Neutrophil (primary cell): ENCODE measurements around the gene SAMSN1.
A peak's percentile ranks its signal among the peaks of the same experiment; 100 is the strongest.
"Not testable (repeated sequence)": the region's sequence is repeated elsewhere in the genome, so short reads cannot be mapped to it uniquely, and the experiment has no call there.

Source experiments
- H3K27ac ChIP-seq: fragments of 200-600 bp; sonication (generic); 2 replicates; pipeline ENCODE4 v1.5.1; 2016; ENCODE audit warnings: mild to moderate bottlenecking, moderate library complexity
- H3K27me3 ChIP-seq: fragments of 200-600 bp; sonication (generic); 2 replicates; pipeline ENCODE4 v1.6.0; 2016; ENCODE audit warnings: mild to moderate bottlenecking
- H3K36me3 ChIP-seq: fragments of 200-600 bp; sonication (generic); 2 replicates; pipeline ENCODE4 v1.5.1; 2017
- H3K4me1 ChIP-seq, 2 experiments: fragments of 200-600 bp in 1 of 2; sonication (generic) in 1 of 2; 1 replicate in 1 of 2; 2 replicates in 1 of 2; pipeline versions ENCODE4 v1.5.1 to v1.6.1; 2013 to 2016; ENCODE audit warnings: low read depth in 1 of 2, low read length in 1 of 2, mild to moderate bottlenecking in 1 of 2, moderate library complexity in 1 of 2; ENCODE audit not compliant: control insufficient read depth in 1 of 2, insufficient read depth in 1 of 2
- H3K4me3 ChIP-seq, 2 experiments: fragments of 200-600 bp in 1 of 2; sonication (generic) in 1 of 2; 1 replicate in 1 of 2; 2 replicates in 1 of 2; pipeline ENCODE4 v1.5.1; 2013 to 2016; ENCODE audit warnings: low read depth in 1 of 2, low read length in 1 of 2, mild to moderate bottlenecking in 1 of 2, moderate library complexity in 1 of 2
- H3K9me3 ChIP-seq: fragments of 200-600 bp; sonication (generic); 2 replicates; pipeline ENCODE4 v1.5.1; 2016
- TF ChIP-seq, protein P1 (sequence below): fragments of 200-600 bp; sonication (generic); IDR thresholded peaks from 2 replicates; pipeline ENCODE4 v1.5.1; 2016; ENCODE audit warnings: antibody characterized with exemption

The SAMSN1 gene

DNA sequence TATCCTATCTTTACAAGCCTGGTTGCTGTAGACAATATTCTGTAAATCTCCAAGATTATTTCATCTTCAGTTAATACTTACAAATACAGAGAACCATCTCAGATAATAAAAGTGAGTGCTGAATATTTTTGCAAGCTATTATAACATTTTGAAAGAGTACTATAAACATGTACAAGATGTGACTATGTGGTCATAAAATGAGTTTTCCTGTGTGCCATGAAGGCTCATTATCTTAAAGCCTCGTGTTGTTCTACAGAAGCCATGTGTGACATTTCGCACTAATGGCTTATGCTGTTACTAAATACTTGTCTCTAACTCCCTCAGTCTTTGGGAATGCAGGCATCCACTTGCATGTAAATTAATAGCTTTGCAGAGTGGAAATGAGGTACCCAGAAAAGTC, 48.3 kb downstream of the SAMSN1 start:
- Histone ChIP-seq H3K27me3 (no peaks in the 10 kb centered on the region), H3K4me3 (no peak overlapping the region), H3K27ac (peak overlapping the region; percentile 41), H3K36me3 (peaks cover 86% of the 10 kb centered on the region), H3K4me1 (peaks cover 9 to 11% of the 10 kb centered on the region in 2 experiments), H3K9me3 (no peaks in the 10 kb centered on the region)
- TF ChIP-seq, protein P1, sequence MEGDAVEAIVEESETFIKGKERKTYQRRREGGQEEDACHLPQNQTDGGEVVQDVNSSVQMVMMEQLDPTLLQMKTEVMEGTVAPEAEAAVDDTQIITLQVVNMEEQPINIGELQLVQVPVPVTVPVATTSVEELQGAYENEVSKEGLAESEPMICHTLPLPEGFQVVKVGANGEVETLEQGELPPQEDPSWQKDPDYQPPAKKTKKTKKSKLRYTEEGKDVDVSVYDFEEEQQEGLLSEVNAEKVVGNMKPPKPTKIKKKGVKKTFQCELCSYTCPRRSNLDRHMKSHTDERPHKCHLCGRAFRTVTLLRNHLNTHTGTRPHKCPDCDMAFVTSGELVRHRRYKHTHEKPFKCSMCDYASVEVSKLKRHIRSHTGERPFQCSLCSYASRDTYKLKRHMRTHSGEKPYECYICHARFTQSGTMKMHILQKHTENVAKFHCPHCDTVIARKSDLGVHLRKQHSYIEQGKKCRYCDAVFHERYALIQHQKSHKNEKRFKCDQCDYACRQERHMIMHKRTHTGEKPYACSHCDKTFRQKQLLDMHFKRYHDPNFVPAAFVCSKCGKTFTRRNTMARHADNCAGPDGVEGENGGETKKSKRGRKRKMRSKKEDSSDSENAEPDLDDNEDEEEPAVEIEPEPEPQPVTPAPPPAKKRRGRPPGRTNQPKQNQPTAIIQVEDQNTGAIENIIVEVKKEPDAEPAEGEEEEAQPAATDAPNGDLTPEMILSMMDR = no peak

GRCh38 chr21:14495075-14495474, 51.0 kb downstream of the SAMSN1 start:
- Histone ChIP-seq H3K27me3 (no peaks in the 10 kb centered on the region), H3K9me3 (no peaks in the 10 kb centered on the region), H3K27ac (peak overlapping the region; percentile 51), H3K36me3 (peaks cover 73% of the 10 kb centered on the region), H3K4me1 (peaks cover 15 to 18% of the 10 kb centered on the region in 2 experiments), H3K4me3 (no peak overlapping the region)
- TF ChIP-seq, protein P1 = no peak

- H3K36me3 ChIP-seq = peaks cover 68% of the 10 kb centered on the region
- H3K27ac ChIP-seq = peak overlapping the region; percentile 67
- not testable (repeated sequence) for H3K27me3 ChIP-seq, H3K9me3 ChIP-seq, H3K4me3 ChIP-seq
- peaks cover 15 to 18% of the 10 kb centered on the region in 2 experiments for H3K4me1 ChIP-seq
These were observed 51.9 kb downstream of the SAMSN1 start for GRCh38 chr21:14494181-14494580.

- no peaks in the 10 kb centered on the region for H3K27me3 ChIP-seq
- no peaks in the 10 kb centered on the region for H3K9me3 ChIP-seq
- TF ChIP-seq, protein P1 = no peak
- peaks cover 15 to 18% of the 10 kb centered on the region in 2 experiments for H3K4me1 ChIP-seq
- H3K27ac ChIP-seq = peak overlapping the region; percentile 67
- peaks cover 66% of the 10 kb centered on the region for H3K36me3 ChIP-seq
- H3K4me3 ChIP-seq = no peak overlapping the region
These were observed 52.4 kb downstream of the SAMSN1 start for GRCh38 chr21:14493731-14494130.

DNA sequence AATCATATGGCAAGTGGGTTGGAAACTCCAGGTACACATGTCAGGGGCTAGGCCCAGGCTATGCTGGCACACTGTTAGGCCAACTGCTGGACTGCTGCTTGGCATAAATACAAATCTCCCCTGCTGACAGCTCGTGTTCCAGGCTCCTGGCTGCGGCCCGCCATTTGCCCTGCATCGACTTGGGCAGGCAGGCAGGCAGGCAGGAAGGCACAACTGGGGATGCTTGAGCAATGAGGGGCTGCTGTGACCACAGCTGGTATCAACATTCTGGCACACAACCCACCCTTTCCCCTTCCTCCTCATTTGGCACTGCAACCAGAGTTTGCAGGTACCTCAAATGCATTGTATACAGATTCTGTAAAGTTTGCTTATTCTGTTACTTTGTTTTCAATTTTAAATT, 53.2 kb downstream of the SAMSN1 start:
- Histone ChIP-seq H3K4me3 (no peak overlapping the region), H3K36me3 (peaks cover 66% of the 10 kb centered on the region), H3K27ac (peak overlapping the region; percentile 67), H3K27me3 (no peaks in the 10 kb centered on the region), H3K4me1 (peaks cover 15 to 18% of the 10 kb centered on the region in 2 experiments), H3K9me3 (no peaks in the 10 kb centered on the region)
- TF ChIP-seq, protein P1 = no peak

GRCh38 chr21:14491269-14491681, 54.8 kb downstream of the SAMSN1 start:
- Histone ChIP-seq H3K27me3 (no peaks in the 10 kb centered on the region), H3K4me3 (no peak overlapping the region), H3K4me1 (peaks cover 15 to 18% of the 10 kb centered on the region in 2 experiments), H3K27ac (peak overlapping the region; percentile 50), H3K9me3 (no peaks in the 10 kb centered on the region), H3K36me3 (peaks cover 49% of the 10 kb centered on the region)
- TF ChIP-seq, protein P1 = no peak
